Thyroid gland (tissue), 4 donors: ENCODE measurements around the gene RABGAP1.

ENCODE experiments used
- CTCF ChIP-seq, 6 experiments: fragments of 200-600 bp in 3 of 6; fragments of 450-650 bp in 3 of 6; sonication (generic) in 3 of 6; IDR thresholded peaks; one replicate each; pipeline ENCODE4 v1.5.1; 2016 to 2019; ENCODE audit warnings: antibody characterized with exemption in 6 of 6, mild to moderate bottlenecking in 2 of 6, inconsistent platforms in 1 of 6, moderate library complexity in 1 of 6
- POLR2A ChIP-seq, 2 donors: fragments of 450-650 bp; IDR thresholded peaks; one replicate each; pipeline ENCODE4 v1.6.1; 2017; ENCODE audit warnings: antibody characterized with exemption in 2 of 2, mild to moderate bottlenecking in 2 of 2, moderate library complexity in 1 of 2

GRCh38 chr9:122996586-122996985 is 55.8 kb downstream of the RABGAP1 start:
- TF ChIP-seq CTCF (IDR thresholded peaks at IDR 0.05) (no peak), POLR2A (IDR thresholded peaks at IDR 0.05) (no peak)
